HL-60 (cell line): ENCODE results near the gene BTBD16.

ENCODE experiments used
- GABPA ChIP-seq: IDR thresholded peaks from 2 replicates; pipeline ENCODE4 v1.6.1; 2012; ENCODE audit warnings: low read depth
- POLR2AphosphoS5 ChIP-seq: IDR thresholded peaks from 2 replicates; pipeline ENCODE4 v1.6.1; 2012; ENCODE audit warnings: low read depth
- REST ChIP-seq: IDR thresholded peaks from 2 replicates; pipeline ENCODE4 v1.6.1; 2012; ENCODE audit warnings: low read depth; ENCODE audit not compliant: insufficient replicate concordance
- SPI1 ChIP-seq: IDR thresholded peaks from 2 replicates; pipeline ENCODE4 v1.6.1; 2012; ENCODE audit warnings: low read depth, mild to moderate bottlenecking, borderline replicate concordance
- TF ChIP-seq, protein P1 (sequence below): IDR thresholded peaks from one replicate; pipeline ENCODE4 v1.5.1; 2011; ENCODE audit warnings: low read length, control low read depth, inconsistent platforms; ENCODE audit not compliant: insufficient read depth

DNA sequence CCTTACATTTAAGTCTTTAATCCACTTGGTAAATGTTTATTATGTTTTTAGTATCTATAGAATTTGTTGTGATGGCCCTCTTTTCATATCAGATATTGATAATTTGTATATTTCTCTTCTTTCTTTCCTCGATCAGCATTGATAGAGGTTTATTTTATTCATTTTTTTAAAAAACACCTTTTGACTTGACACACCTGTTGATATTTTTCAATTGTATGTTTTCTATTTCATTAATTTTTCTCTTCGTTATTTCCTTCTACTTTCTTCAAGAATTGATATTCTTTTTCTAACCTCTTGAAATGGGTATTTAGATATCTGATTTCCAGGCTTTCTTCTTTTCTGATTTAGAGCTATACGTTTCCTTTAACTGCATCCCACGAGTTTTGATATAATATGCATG, 50.9 kb downstream of the BTBD16 start:
- TF ChIP-seq POLR2AphosphoS5 (no peak), GABPA (no peak), SPI1 (no peak), REST (no peak)
- TF ChIP-seq, protein P1, sequence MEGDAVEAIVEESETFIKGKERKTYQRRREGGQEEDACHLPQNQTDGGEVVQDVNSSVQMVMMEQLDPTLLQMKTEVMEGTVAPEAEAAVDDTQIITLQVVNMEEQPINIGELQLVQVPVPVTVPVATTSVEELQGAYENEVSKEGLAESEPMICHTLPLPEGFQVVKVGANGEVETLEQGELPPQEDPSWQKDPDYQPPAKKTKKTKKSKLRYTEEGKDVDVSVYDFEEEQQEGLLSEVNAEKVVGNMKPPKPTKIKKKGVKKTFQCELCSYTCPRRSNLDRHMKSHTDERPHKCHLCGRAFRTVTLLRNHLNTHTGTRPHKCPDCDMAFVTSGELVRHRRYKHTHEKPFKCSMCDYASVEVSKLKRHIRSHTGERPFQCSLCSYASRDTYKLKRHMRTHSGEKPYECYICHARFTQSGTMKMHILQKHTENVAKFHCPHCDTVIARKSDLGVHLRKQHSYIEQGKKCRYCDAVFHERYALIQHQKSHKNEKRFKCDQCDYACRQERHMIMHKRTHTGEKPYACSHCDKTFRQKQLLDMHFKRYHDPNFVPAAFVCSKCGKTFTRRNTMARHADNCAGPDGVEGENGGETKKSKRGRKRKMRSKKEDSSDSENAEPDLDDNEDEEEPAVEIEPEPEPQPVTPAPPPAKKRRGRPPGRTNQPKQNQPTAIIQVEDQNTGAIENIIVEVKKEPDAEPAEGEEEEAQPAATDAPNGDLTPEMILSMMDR: no peak
